Measurements from ENCODE around the gene IFNW1. TPM values are rescaled to one million over a fixed set of nuclear protein-coding genes. Genes with fewer than 3 reads are reported as not detected.

Gene IFNW1
- total RNA-seq, 4 donors from 2014 or later = not detected

GRCh38 chr9:21096901-21097255 lies 44.8 kb downstream of the IFNW1 start:
- DNase-seq (ENCODE audit: low spot score in 2 of 2) = no peak
- WGBS, 2 donors = 44 to 52% methylated on average over 2 of the region's 2 CpGs
- H3K4me3 ChIP-seq (ENCODE audit: low read depth, poor library complexity, severe bottlenecking) = no peak overlapping the region
- TF ChIP-seq POLR2A (IDR thresholded peaks at IDR 0.05) (no peak), CTCF (IDR thresholded peaks at IDR 0.05) (no peak)
- intact Hi-C loops (cut with DNase I; ENCODE audit: low total_unique reads) = no loop called here

GRCh38 chr9:21096172-21096900 lies 45.3 kb downstream of the IFNW1 start:
- WGBS, 2 donors = 19 to 20% methylated on average over 6 of the region's 6 CpGs
- no peak overlapping the region for H3K4me3 ChIP-seq (ENCODE audit: low read depth, poor library complexity, severe bottlenecking)
- DNase-seq (ENCODE audit: low spot score in 2 of 2) = no peak
- intact Hi-C loops (cut with DNase I; ENCODE audit: low total_unique reads) = no loop called here
- TF ChIP-seq CTCF (IDR thresholded peaks at IDR 0.05) (no peak), POLR2A (IDR thresholded peaks at IDR 0.05) (no peak)

- no peak for DNase-seq (ENCODE audit: low spot score in 2 of 2)
- H3K4me3 ChIP-seq (ENCODE audit: low read depth, poor library complexity, severe bottlenecking) = no peak overlapping the region
- intact Hi-C loops (cut with DNase I; ENCODE audit: low total_unique reads) = no loop called here
- TF ChIP-seq POLR2A (IDR thresholded peaks at IDR 0.05) (no peak), CTCF (IDR thresholded peaks at IDR 0.05) (no peak)
These were observed 46.1 kb downstream of the IFNW1 start for GRCh38 chr9:21095561-21095960.

Other genes starting within 250 kb of the IFNW1 start
- 1 to 10 TPM; 1.0 to 3.8 (median 2.8) TPM for gene HACD4, start 110.2 kb downstream of the IFNW1 start, total RNA-seq
- gene IFNB1, start 63.9 kb downstream of the IFNW1 start, total RNA-seq = not detected
- not detected for gene IFNA21, start 24.8 kb upstream of the IFNW1 start, total RNA-seq
- gene IFNA4, start 45.8 kb upstream of the IFNW1 start, total RNA-seq = not detected
- not detected for gene IFNA7, start 60.4 kb upstream of the IFNW1 start, total RNA-seq
- gene IFNA10, start 65.3 kb upstream of the IFNW1 start, total RNA-seq = not detected
- gene IFNA16, start 75.5 kb upstream of the IFNW1 start, total RNA-seq = not detected
- not detected for gene IFNA17, start 86.4 kb upstream of the IFNW1 start, total RNA-seq
- not detected for gene IFNA14, start 98.2 kb upstream of the IFNW1 start, total RNA-seq
- not detected for gene IFNA5, start 163.5 kb upstream of the IFNW1 start, total RNA-seq
- 10 to 100 TPM; 12.0 to 17.8 (median 15.3) TPM for gene KLHL9, start 193.6 kb upstream of the IFNW1 start, total RNA-seq
- gene IFNA6, start 209.1 kb upstream of the IFNW1 start, total RNA-seq = not detected
- not detected for gene IFNA13, start 226.2 kb upstream of the IFNW1 start, total RNA-seq
- gene IFNA2, start 243.6 kb upstream of the IFNW1 start, total RNA-seq = not detected

Data from lower leg skin (tissue), 4 donors.